Endothelial cell of umbilical vein (primary cell): ENCODE results near the gene KIFAP3. TPM values are rescaled to one million over a fixed set of nuclear protein-coding genes. Genes with fewer than 3 reads are reported as not detected.

Experiments used
- BruUV-seq: library from RNA; stranded (reverse); fragments of 400-500 nt; replicated peaks from 2 replicates; lab custom pipeline; 2021; lab: Mats Ljungman, UMichigan
- CTCF ChIA-PET: fragments of 300-600, 350-600 bp; sonication (Branson Sonifier 250); formaldehyde crosslinking; loops from one replicate; lab custom pipeline; 2021; ENCODE audit warnings: antibody characterized with exemption, inconsistent platforms; lab: Charles Lee
- POLR2A ChIA-PET: fragments of 300-600, 350-600 bp; sonication (Branson Sonifier 250); formaldehyde crosslinking; loops from one replicate; lab custom pipeline; 2021; ENCODE audit warnings: antibody characterized with exemption, inconsistent platforms; lab: Charles Lee
- DNase-seq: peaks from one replicate; pipeline ENCODE4 v3.0.0-alpha.2; 2011; ENCODE audit warnings: low read depth, low spot score
- FAIRE-seq: peaks from 2 replicates; lab custom pipeline; 2011; peaks lifted over from hg19 to GRCh38; lab: Jason Lieb, UNC
- H2AFZ ChIP-seq: 2 replicates; pipeline ENCODE4 v1.6.0; 2012; ENCODE audit warnings: low read depth, low read length, control low read depth, inconsistent platforms
- H3K27ac ChIP-seq: 2 replicates; pipeline ENCODE4 v1.5.1; 2011; ENCODE audit warnings: low read depth, mild to moderate bottlenecking, control low read depth, low read length, moderate library complexity; ENCODE audit not compliant: insufficient read depth
- H3K27me3 ChIP-seq, 2 experiments: 2 replicates each; pipeline versions ENCODE4 v1.6.0 to v1.6.1; 2011; ENCODE audit warnings: low read length in 2 of 2, mixed read lengths in 1 of 2; ENCODE audit not compliant: control insufficient read depth in 2 of 2, insufficient read depth in 2 of 2
- H3K36me3 ChIP-seq, 2 experiments: 2 replicates in 1 of 2; 3 replicates in 1 of 2; pipeline ENCODE4 v1.5.1; 2011; ENCODE audit warnings: low read length in 2 of 2, mild to moderate bottlenecking in 1 of 2, moderate library complexity in 1 of 2; ENCODE audit not compliant: control insufficient read depth in 2 of 2, insufficient read depth in 2 of 2; ENCODE audit errors: extremely low read depth in 1 of 2
- H3K4me1 ChIP-seq: 3 replicates; pipeline ENCODE4 v1.5.1; 2011; ENCODE audit warnings: mild to moderate bottlenecking, low read length; ENCODE audit not compliant: control insufficient read depth, insufficient read depth; ENCODE audit errors: extremely low read depth
- H3K4me2 ChIP-seq: 2 replicates; pipeline ENCODE4 v1.6.1; 2011; ENCODE audit warnings: low read length, control low read depth, mixed read lengths; ENCODE audit not compliant: insufficient read depth
- H3K4me3 ChIP-seq, 3 experiments: fragments of 200-600 bp in 1 of 3; sonication (generic), shearing (Covaris generic) in 1 of 3; replicated peaks in 1 of 3; 2 replicates each; pipeline ENCODE4 v1.5.1; 2011 to 2016; ENCODE audit warnings: control low read depth in 3 of 3, low read length in 3 of 3, mild to moderate bottlenecking in 2 of 3, inconsistent platforms in 1 of 3, low read depth in 1 of 3, moderate library complexity in 1 of 3; ENCODE audit not compliant: insufficient read depth in 1 of 3
- H3K79me2 ChIP-seq: 2 replicates; pipeline ENCODE4 v1.6.0; 2012; ENCODE audit warnings: low read length, inconsistent platforms; ENCODE audit not compliant: control insufficient read depth, insufficient read depth
- H3K9ac ChIP-seq: replicated peaks from 2 replicates; pipeline ENCODE3; 2011; ENCODE audit warnings: low read length, control low read depth; ENCODE audit not compliant: insufficient read depth; ENCODE audit errors: extremely low read depth
- H3K9me1 ChIP-seq: replicated peaks from 3 replicates; pipeline ENCODE4 v1.6.0; 2011; ENCODE audit warnings: mild to moderate bottlenecking, low read length; ENCODE audit not compliant: control insufficient read depth, insufficient read depth; ENCODE audit errors: extremely low read depth
- H3K9me3 ChIP-seq: replicated peaks from 2 replicates; pipeline ENCODE4 v1.5.1; 2012; ENCODE audit warnings: low read length, inconsistent platforms; ENCODE audit not compliant: control insufficient read depth, insufficient read depth
- H4K20me1 ChIP-seq: replicated peaks from 2 replicates; pipeline ENCODE3; 2011; ENCODE audit warnings: mild to moderate bottlenecking, low read length; ENCODE audit not compliant: control insufficient read depth, insufficient read depth; ENCODE audit errors: extremely low read depth
- EZH2 ChIP-seq: IDR thresholded peaks from 2 replicates; pipeline ENCODE4 v1.6.1; 2012; ENCODE audit warnings: borderline replicate concordance, low read depth, mild to moderate bottlenecking, moderate library complexity, low read length, inconsistent platforms; ENCODE audit not compliant: severe bottlenecking
- FOS ChIP-seq: IDR thresholded peaks from 2 replicates; pipeline ENCODE4 v1.6.1; 2011; ENCODE audit warnings: mild to moderate bottlenecking, low read length, moderate library complexity, borderline replicate concordance; ENCODE audit not compliant: insufficient read depth
- GATA2 ChIP-seq: IDR thresholded peaks from 2 replicates; pipeline ENCODE4 v1.7.0; 2011; ENCODE audit warnings: low read depth, mild to moderate bottlenecking, moderate library complexity, mixed read lengths, low read length; ENCODE audit not compliant: insufficient read length, insufficient read depth
- JUN ChIP-seq: IDR thresholded peaks from 2 replicates; pipeline ENCODE4 v1.6.1; 2011; ENCODE audit warnings: borderline replicate concordance, low read depth; ENCODE audit not compliant: insufficient read length, insufficient read depth
- MYC ChIP-seq: IDR thresholded peaks from one replicate; pipeline ENCODE4 v1.6.1; 2011; ENCODE audit warnings: mild to moderate bottlenecking, low read depth, low read length
- POLR2A ChIP-seq: IDR thresholded peaks from 2 replicates; pipeline ENCODE4 v1.6.1; 2012; ENCODE audit warnings: low read depth, mild to moderate bottlenecking, control low read depth, low read length
- POLR2AphosphoS5 ChIP-seq: IDR thresholded peaks from 2 replicates; pipeline ENCODE4 v1.6.1; 2012; ENCODE audit warnings: low read depth, mild to moderate bottlenecking, control low read depth, low read length, moderate library complexity; ENCODE audit not compliant: insufficient read depth
- dilution Hi-C: fragments of 300-500 bp; cut with MboI; formaldehyde crosslinking; loops from one replicate; pipeline ENCODE4 v1.15.0; 2019; ENCODE audit warnings: low sequenced_read_pairs; ENCODE audit not compliant: extremely low pct_ligation_motif_present
- intact Hi-C: fragments of 100-400 bp; cut with micrococcal nuclease; formaldehyde crosslinking; loops from one replicate; pipeline ENCODE4 v1.10.0; 2022
- polyA plus RNA-seq, 4 experiments: library from polyadenylated mRNA; depleted of rRNA in 3 of 4; stranded (reverse) in 3 of 4; unstranded in 1 of 4; fragments of >200 nt; gene quantifications; 2 replicates each; pipeline versions ENCODE4 v1.2.1 to v1.2.3, GENCODE V29; 2011 to 2012; ENCODE audit warnings: missing spikeins in 1 of 4
- total RNA-seq: library from RNA; stranded (reverse); gene quantifications from 2 replicates; pipeline ENCODE4 v1.2.3, GENCODE V29; 2021
- TF ChIP-seq, protein P1 (sequence below): IDR thresholded peaks from 2 replicates; pipeline ENCODE4 v1.6.1; 2011; ENCODE audit not compliant: insufficient read depth, insufficient read length
- TF ChIP-seq, protein P2 (sequence below), 2 donors: IDR thresholded peaks; 1 replicate in 1 of 2; 2 replicates in 1 of 2; pipeline ENCODE4 v1.5.1; 2011; ENCODE audit warnings: low read length in 2 of 2, mild to moderate bottlenecking in 2 of 2, moderate library complexity in 2 of 2, control low read depth in 1 of 2, inconsistent platforms in 1 of 2, low read depth in 1 of 2; ENCODE audit not compliant: insufficient read depth in 1 of 2; ENCODE audit errors: extremely low read depth in 1 of 2

KIFAP3 gene
- total and polyA plus RNA-seq, 2 donors (not counting 3 experiments of a cell fraction or from before 2014, with no cell fraction given), result 6.4 to 17.5 TPM

DNA sequence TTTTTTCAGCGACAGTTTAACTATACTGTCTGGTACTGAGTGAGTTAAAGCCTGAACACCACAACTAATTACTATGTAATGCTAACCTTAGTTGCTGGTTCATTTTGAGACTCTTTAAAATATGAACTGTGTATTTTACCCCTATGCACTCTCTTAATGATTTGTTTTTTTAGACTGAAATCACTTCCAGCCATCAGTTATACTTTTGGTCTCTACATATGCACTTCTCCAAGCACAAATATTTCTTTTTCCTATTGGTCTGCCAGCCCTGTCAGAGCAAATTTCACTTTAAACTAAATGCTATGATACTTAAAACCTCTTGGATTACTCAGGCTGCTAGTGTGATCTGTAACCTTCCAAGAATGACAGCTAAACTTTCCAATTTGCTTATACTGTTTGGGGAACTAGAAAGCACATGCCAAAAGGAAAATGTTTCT, 142.7 kb downstream of the KIFAP3 start:
- Histone ChIP-seq H3K9me1 (peaks cover 2% of the 10 kb centered on the region), H3K27me3 (no peaks in the 10 kb centered on the region), H3K9me3 (no peaks in the 10 kb centered on the region), H4K20me1 (no peaks in the 10 kb centered on the region), H3K4me1 (peaks cover 8% of the 10 kb centered on the region), H3K79me2 (no peaks in the 10 kb centered on the region), H3K4me2 (no peak overlapping the region), H3K36me3 (no peaks in the 10 kb centered on the region), H3K27ac (no peak overlapping the region), H2AFZ (no peak overlapping the region), H3K9ac (no peak overlapping the region), H3K4me3 (no peak overlapping the region)
- intact Hi-C loops (no loop called here), dilution Hi-C loops (no loop called here)
- ChIA-PET POLR2A (no interaction called here), CTCF (no interaction called here)
- no peak for TF ChIP-seq FOS
- TF ChIP-seq POLR2A, result no peak
- TF ChIP-seq, protein P1, sequence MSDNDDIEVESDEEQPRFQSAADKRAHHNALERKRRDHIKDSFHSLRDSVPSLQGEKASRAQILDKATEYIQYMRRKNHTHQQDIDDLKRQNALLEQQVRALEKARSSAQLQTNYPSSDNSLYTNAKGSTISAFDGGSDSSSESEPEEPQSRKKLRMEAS, result no peak
- TF ChIP-seq MYC, result no peak
- no peak for TF ChIP-seq POLR2AphosphoS5
- no peak for TF ChIP-seq GATA2
- TF ChIP-seq JUN, result no peak
- TF ChIP-seq, protein P2, sequence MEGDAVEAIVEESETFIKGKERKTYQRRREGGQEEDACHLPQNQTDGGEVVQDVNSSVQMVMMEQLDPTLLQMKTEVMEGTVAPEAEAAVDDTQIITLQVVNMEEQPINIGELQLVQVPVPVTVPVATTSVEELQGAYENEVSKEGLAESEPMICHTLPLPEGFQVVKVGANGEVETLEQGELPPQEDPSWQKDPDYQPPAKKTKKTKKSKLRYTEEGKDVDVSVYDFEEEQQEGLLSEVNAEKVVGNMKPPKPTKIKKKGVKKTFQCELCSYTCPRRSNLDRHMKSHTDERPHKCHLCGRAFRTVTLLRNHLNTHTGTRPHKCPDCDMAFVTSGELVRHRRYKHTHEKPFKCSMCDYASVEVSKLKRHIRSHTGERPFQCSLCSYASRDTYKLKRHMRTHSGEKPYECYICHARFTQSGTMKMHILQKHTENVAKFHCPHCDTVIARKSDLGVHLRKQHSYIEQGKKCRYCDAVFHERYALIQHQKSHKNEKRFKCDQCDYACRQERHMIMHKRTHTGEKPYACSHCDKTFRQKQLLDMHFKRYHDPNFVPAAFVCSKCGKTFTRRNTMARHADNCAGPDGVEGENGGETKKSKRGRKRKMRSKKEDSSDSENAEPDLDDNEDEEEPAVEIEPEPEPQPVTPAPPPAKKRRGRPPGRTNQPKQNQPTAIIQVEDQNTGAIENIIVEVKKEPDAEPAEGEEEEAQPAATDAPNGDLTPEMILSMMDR (IDR thresholded peaks at IDR 0.05; ENCODE audit: extremely low read depth in 1 of 2, insufficient read depth in 1 of 2, low read depth in 1 of 2, low read length in 2 of 2), result no peak
- TF ChIP-seq EZH2, result no peak
- DNase-seq (no peak), FAIRE-seq (no peak)
- no TSS peak for BruUV-seq
